B cell (primary cell): ENCODE measurements around the gene BPIFA3.

Source experiments
- EZH2 ChIP-seq: IDR thresholded peaks from 2 replicates; pipeline ENCODE4 v1.6.1; 2012; ENCODE audit warnings: borderline replicate concordance, low read depth, mild to moderate bottlenecking, moderate library complexity, low read length; ENCODE audit not compliant: insufficient read depth, poor library complexity, severe bottlenecking
- TF ChIP-seq, protein P1 (sequence below): fragments of 200-600 bp; IDR thresholded peaks from one replicate; pipeline ENCODE4 v1.8.0; 2022; ENCODE audit warnings: antibody characterized with exemption, mild to moderate bottlenecking

DNA sequence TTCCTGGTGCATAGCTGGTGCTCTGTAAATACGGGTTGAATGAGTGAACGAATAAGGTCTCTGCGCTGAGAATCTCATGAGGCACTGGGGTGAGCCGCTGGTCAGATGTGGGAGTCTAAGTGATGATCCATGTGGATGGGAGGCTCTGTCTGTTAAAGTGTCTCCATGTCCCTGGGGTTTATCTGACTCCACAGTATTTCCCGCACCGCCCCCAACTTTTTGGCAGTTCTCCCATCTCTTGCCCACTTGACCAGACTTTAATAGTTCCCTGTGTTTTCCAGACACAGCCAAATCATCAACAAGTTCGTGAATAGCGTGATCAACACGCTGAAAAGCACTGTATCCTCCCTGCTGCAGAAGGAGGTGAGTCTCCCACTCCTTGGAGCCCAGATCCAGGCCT lies 39.3 kb upstream of the BPIFA3 start:
- TF ChIP-seq, protein P1, sequence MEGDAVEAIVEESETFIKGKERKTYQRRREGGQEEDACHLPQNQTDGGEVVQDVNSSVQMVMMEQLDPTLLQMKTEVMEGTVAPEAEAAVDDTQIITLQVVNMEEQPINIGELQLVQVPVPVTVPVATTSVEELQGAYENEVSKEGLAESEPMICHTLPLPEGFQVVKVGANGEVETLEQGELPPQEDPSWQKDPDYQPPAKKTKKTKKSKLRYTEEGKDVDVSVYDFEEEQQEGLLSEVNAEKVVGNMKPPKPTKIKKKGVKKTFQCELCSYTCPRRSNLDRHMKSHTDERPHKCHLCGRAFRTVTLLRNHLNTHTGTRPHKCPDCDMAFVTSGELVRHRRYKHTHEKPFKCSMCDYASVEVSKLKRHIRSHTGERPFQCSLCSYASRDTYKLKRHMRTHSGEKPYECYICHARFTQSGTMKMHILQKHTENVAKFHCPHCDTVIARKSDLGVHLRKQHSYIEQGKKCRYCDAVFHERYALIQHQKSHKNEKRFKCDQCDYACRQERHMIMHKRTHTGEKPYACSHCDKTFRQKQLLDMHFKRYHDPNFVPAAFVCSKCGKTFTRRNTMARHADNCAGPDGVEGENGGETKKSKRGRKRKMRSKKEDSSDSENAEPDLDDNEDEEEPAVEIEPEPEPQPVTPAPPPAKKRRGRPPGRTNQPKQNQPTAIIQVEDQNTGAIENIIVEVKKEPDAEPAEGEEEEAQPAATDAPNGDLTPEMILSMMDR, result no peak
- TF ChIP-seq EZH2, result no peak
